Suprapubic skin (tissue), 3 donors: Measurements from ENCODE around the gene EPS8L1.

Experiments used
- CTCF ChIP-seq, 2 donors: fragments of 200-600 bp in 1 of 2; fragments of 450-650 bp in 1 of 2; sonication (generic) in 1 of 2; IDR thresholded peaks; one replicate each; pipeline ENCODE4 v1.5.1; 2016 to 2019; ENCODE audit warnings: antibody characterized with exemption in 2 of 2, mild to moderate bottlenecking in 1 of 2, moderate library complexity in 1 of 2
- EP300 ChIP-seq: sonication (generic); formaldehyde crosslinking; IDR thresholded peaks from one replicate; pipeline ENCODE4 v1.6.1; 2017; ENCODE audit warnings: antibody characterized with exemption
- POLR2A ChIP-seq, 2 donors: fragments of 450-650 bp; IDR thresholded peaks; one replicate each; pipeline ENCODE4 v1.6.1; 2017; ENCODE audit warnings: antibody characterized with exemption in 2 of 2, mild to moderate bottlenecking in 2 of 2, moderate library complexity in 2 of 2

- no peak for TF ChIP-seq EP300
- TF ChIP-seq CTCF (IDR thresholded peaks at IDR 0.05) = no peak
- TF ChIP-seq POLR2A (IDR thresholded peaks at IDR 0.05) = no peak
These were observed 34.0 kb downstream of the EPS8L1 start for GRCh38 chr19:55109527-55110291.
